ENCODE measurements around the gene RPS6KB2. TPM values are rescaled to one million over a fixed set of nuclear protein-coding genes. Genes with fewer than 3 reads are reported as not detected.
A peak's percentile ranks its signal among the peaks of the same experiment; 100 is the strongest.

The RPS6KB2 gene
- total and polyA plus RNA-seq, 2 of the 4 experiments (the other 2 are of a cell fraction), result 50.7 to 58.4 TPM

DNA sequence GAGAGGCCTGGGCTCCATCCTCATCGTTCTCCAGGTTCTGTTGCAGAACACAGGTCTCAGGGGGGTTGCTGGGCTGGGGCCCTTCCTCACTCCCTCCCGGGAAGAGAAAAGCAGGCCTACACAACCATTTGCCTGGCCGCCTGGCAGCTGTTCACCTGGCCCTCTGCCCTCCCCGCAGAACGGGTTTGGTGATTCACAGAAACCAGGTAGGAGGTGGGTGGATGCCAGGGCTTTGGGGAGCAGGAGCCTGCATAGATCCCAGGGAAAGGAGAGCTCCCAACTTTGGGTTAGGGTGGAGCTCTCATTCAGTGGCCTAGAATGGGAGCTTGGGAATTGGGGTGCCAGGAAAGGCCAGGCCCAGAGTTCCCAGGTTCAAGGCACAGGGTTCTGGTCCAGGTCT lies 39.8 kb downstream of the RPS6KB2 start:
- peak overlapping the region; percentile 39 for H4K91ac ChIP-seq (ENCODE audit: insufficient read depth, low read depth, low read length)
- H2AFZ ChIP-seq (replicated peaks; ENCODE audit: low read length, poor library complexity), result peak overlapping the region; percentile 98
- H3K4me1 ChIP-seq (ENCODE audit: control insufficient read depth, insufficient read depth, low read length), result peaks cover 9% of the 10 kb centered on the region
- H3K36me3 ChIP-seq (ENCODE audit: control insufficient read depth, insufficient read depth, low read length), result peaks cover 2% of the 10 kb centered on the region; the same call in 1 of the 2 replicates
- dilution Hi-C loops (cut with HindIII; ENCODE audit: low sequenced_read_pairs, unreplicated experiment) (no loop called here), in situ Hi-C loops (cut with MboI; ENCODE audit: low sequenced_read_pairs) (no loop called here), intact Hi-C loops (cut with micrococcal nuclease) (loop anchor here (1.0 kb wide), 1 partner anchor 25 kb away; the partner anchor contains the start of gene CORO1B)
- H3K9ac ChIP-seq (ENCODE audit: low read depth, low read length), result peak overlapping the region; percentile 79
- no peaks in the 10 kb centered on the region for H3K9me3 ChIP-seq (ENCODE audit: control insufficient read depth, insufficient read depth, low read length)
- peak overlapping the region; percentile 86 for H2AK5ac ChIP-seq (ENCODE audit: low read depth, low read length)
- H3K4me2 ChIP-seq (ENCODE audit: low read depth, low read length), result peak overlapping the region; percentile 94
- H4K20me1 ChIP-seq (ENCODE audit: insufficient read depth, low read length), result no peaks in the 10 kb centered on the region
- peak overlapping the region; percentile 66 for H2BK5ac ChIP-seq (ENCODE audit: low read depth, low read length, poor library complexity, severe bottlenecking)
- H3K23ac ChIP-seq (ENCODE audit: low read depth, low read length), result peak overlapping the region; percentile 95
- BruUV-seq (replicated peaks), result no TSS peak
- 60% methylated on average over 1 of the region's 5 CpGs; no CpG with 5 or more reads in 1 of the 2 experiments for WGBS, 2 experiments (ENCODE audit: extremely low coverage in 2 of 2, insufficient read length in 1 of 2)
- peaks cover 3% of the 10 kb centered on the region; the same call in 1 of the 2 replicates for H3K27me3 ChIP-seq (ENCODE audit: control insufficient read depth, insufficient read depth, low read length)
- peak overlapping the region; percentile 77 to 84 for H4K8ac ChIP-seq (ENCODE audit: low read depth in 2 of 2, low read length in 2 of 2)
- no peak overlapping the region for H2BK20ac ChIP-seq (ENCODE audit: low read depth, low read length)
- ChIA-PET CTCF (no interaction called here), POLR2A (ENCODE audit: unreplicated experiment) (interaction anchor here (0.6 kb wide), 1 partner anchor 25 kb away, joined by 6 read pairs; the partner anchor contains the start of gene CORO1B)
- peak overlapping the region; percentile 78 for H3K27ac ChIP-seq (ENCODE audit: insufficient read depth, low read length)
- H3K4ac ChIP-seq (ENCODE audit: low read depth, low read length), result peak overlapping the region; percentile 79
- no peak overlapping the region; the same call in 1 of the 2 replicates for H2BK120ac ChIP-seq (ENCODE audit: low read depth, low read length)
- H3K56ac ChIP-seq (ENCODE audit: extremely low read depth, insufficient read depth, low read length), result peak overlapping the region; percentile 52; the same call in 1 of the 2 replicates
- peak overlapping the region; percentile 87 for H3K4me3 ChIP-seq (ENCODE audit: insufficient read depth, low read depth, low read length)
- H2BK15ac ChIP-seq (ENCODE audit: low read depth, low read length), result no peak overlapping the region
- peaks cover 12% of the 10 kb centered on the region for H3K9me1 ChIP-seq (ENCODE audit: insufficient read depth, low read length)
- peak overlapping the region; percentile 99 for H2AK9ac ChIP-seq (replicated peaks; ENCODE audit: low read depth, low read length, poor library complexity)
- H4K5ac ChIP-seq (ENCODE audit: low read depth, low read length), result 0 out of 2 replicates have a peak overlapping the region, but pooled peaks have one; percentile 31
- peaks cover 4 to 24% of the 10 kb centered on the region in 2 experiments; a peak in 2 of 4 replicates for H3K79me1 ChIP-seq (ENCODE audit: low read depth in 1 of 2, low read length in 2 of 2)
- H3K18ac ChIP-seq (ENCODE audit: low read depth, low read length), result no peak overlapping the region
- DNase-seq, result no peak
- no peak for ATAC-seq (ENCODE audit: low read depth)
- peak overlapping the region; percentile 83 for H3K14ac ChIP-seq (replicated peaks; ENCODE audit: low read depth, low read length)
- TF ChIP-seq NFE2L2 (IDR thresholded peaks at IDR 0.05; ENCODE audit: low read depth, low read length) (no peak), RFX5 (IDR thresholded peaks at IDR 0.05; ENCODE audit: low read depth, low read length) (no peak), RAD21 (IDR thresholded peaks at IDR 0.05; ENCODE audit: low read length) (no peak), CEBPB (IDR thresholded peaks at IDR 0.05; ENCODE audit: low read depth, low read length) (no peak), RCOR1 (IDR thresholded peaks at IDR 0.05; ENCODE audit: insufficient replicate concordance, low read length) (no peak), CHD1 (IDR thresholded peaks at IDR 0.05; ENCODE audit: low read depth, low read length) (no peak), FOS (IDR thresholded peaks at IDR 0.05; ENCODE audit: low read depth, low read length) (no peak), BHLHE40 (IDR thresholded peaks at IDR 0.05; ENCODE audit: low read depth, low read length) (no peak), MAZ (IDR thresholded peaks at IDR 0.05; ENCODE audit: borderline replicate concordance, low read depth, low read length) (no peak)
